Measurements from ENCODE around the gene PPM1F.

DNA sequence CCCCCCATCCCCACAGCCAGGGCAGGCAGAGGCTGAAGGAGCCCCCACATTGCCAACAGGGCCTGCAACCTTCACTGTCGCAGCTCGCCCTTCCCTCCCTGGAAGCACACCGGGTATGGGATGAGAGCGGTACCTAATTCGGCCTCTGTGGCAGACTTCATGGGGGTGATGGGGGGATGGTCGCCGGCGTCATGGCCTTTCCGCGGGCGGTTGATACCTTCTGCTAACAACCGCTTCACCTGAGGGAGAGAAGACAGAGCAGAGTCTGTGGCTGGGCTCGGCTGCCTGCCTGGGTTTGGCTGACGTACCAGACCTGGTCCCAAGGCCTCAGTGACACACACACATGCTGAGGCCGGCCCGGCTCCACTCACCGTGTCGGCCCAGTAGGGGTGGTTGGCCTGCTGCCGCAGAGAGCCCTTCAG lies 11.2 kb upstream of the PPM1F start:
- TF ChIP-seq NFRKB (IDR thresholded peaks at IDR 0.05) (no peak), BHLHE40 (IDR thresholded peaks at IDR 0.05; ENCODE audit: borderline replicate concordance) (no peak), SUZ12 (IDR thresholded peaks at IDR 0.05) (no peak), HDGF (IDR thresholded peaks at IDR 0.05; ENCODE audit: borderline replicate concordance) (no peak), ELF4 (IDR thresholded peaks at IDR 0.05) (no peak), ZNF384 (IDR thresholded peaks at IDR 0.05) (no peak), CTBP1 (IDR thresholded peaks at IDR 0.05; ENCODE audit: borderline replicate concordance) (no peak), FOXA1 (IDR thresholded peaks at IDR 0.05) (no peak), LEF1 (IDR thresholded peaks at IDR 0.05; ENCODE audit: borderline replicate concordance) (no peak)
